ENCODE measurements around the gene SUN3.
A peak's percentile ranks its signal among the peaks of the same experiment; 100 is the strongest.

Gene SUN3

GRCh38 chr7:47942132-47942531, 86.8 kb downstream of the SUN3 start:
- no peak for DNase-seq

- DNase-seq: peak; percentile 82
These were observed 87.6 kb downstream of the SUN3 start for GRCh38 chr7:47941136-47941844.

- DNase-seq: peak; percentile 76
These were observed 88.6 kb downstream of the SUN3 start for GRCh38 chr7:47940088-47941013.

- DNase-seq: no peak
These were observed 89.4 kb downstream of the SUN3 start for GRCh38 chr7:47939425-47940036.

- no peak for DNase-seq
These were observed 90.2 kb downstream of the SUN3 start for GRCh38 chr7:47938574-47939165.

GRCh38 chr7:47937711-47938573, 91.0 kb downstream of the SUN3 start:
- DNase-seq: no peak
